ENCODE results near the gene PRIMA1. TPM values are rescaled to one million over a fixed set of nuclear protein-coding genes. Genes with fewer than 3 reads are reported as not detected.

The PRIMA1 gene
- total RNA-seq, 2 experiments from 2014 or later: not detected

DNA sequence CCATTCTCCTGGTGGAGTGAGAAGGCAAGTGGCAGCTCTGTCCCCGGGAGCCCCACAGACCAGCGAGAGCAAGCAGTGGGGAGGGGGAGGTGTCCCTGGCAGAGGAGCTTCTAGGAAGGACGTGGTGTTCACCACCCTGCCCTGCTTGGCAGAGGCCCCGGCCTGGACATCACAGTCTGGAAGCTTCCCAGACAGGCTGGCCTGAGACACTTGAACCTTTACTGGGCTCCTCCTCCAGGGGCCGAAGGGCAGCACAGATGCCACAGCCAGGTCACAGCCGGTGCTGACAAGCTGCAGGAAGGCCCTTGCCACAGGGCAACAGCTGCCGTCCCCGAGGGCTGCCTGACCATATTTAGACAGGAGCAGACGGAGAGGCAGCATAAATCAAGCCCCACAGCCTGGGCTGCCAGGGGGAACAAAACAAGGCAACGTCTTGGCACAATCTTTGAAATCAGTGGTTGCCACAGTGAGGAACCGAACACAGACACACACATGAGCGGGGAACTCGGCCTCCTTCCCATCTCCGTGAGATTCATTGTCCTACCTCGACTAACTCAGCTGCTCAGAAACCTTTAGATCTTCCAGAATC, 28.5 kb downstream of the PRIMA1 start:
- no peak overlapping the region for H3K4me3 Mint-ChIP-seq
- ATAC-seq: no peak
- POLR2A ChIA-PET: no interaction called here
- no peaks in the 10 kb centered on the region for H3K9me3 Mint-ChIP-seq
- TF ChIP-seq, protein P1, sequence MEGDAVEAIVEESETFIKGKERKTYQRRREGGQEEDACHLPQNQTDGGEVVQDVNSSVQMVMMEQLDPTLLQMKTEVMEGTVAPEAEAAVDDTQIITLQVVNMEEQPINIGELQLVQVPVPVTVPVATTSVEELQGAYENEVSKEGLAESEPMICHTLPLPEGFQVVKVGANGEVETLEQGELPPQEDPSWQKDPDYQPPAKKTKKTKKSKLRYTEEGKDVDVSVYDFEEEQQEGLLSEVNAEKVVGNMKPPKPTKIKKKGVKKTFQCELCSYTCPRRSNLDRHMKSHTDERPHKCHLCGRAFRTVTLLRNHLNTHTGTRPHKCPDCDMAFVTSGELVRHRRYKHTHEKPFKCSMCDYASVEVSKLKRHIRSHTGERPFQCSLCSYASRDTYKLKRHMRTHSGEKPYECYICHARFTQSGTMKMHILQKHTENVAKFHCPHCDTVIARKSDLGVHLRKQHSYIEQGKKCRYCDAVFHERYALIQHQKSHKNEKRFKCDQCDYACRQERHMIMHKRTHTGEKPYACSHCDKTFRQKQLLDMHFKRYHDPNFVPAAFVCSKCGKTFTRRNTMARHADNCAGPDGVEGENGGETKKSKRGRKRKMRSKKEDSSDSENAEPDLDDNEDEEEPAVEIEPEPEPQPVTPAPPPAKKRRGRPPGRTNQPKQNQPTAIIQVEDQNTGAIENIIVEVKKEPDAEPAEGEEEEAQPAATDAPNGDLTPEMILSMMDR (IDR thresholded peaks at IDR 0.05): no peak
- no peak for DNase-seq
- CTCF ChIA-PET: no interaction called here
- no peaks in the 10 kb centered on the region for H3K4me1 Mint-ChIP-seq (ENCODE audit: low read depth)
- no peaks in the 10 kb centered on the region for H3K36me3 Mint-ChIP-seq (ENCODE audit: low read depth)
- H3K27me3 Mint-ChIP-seq: peaks cover 4% of the 10 kb centered on the region
- no peak overlapping the region for H3K27ac Mint-ChIP-seq
- intact Hi-C loops (cut with micrococcal nuclease): no loop called here

DNA sequence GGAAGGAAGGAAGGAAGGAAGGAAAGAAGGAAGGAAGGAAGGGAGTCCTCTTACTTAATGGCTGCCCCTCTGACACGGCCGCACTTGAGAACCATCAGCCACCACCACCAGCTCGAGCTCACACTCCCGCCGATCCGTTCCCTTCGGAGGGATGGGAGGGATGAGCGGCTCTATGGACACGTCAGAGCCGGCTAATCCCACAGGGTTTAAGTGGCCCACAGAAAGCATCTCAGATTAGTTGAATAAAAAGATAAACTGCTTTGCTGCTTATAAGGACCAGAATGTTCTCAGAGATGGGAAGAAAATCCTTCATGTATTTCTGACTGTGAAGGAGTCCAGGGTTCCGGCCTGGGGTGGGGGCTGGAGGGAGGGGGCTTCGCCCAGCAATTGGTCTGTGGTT, 31.1 kb downstream of the PRIMA1 start:
- H3K27ac Mint-ChIP-seq: no peak overlapping the region
- H3K27me3 Mint-ChIP-seq: peaks cover 4% of the 10 kb centered on the region
- TF ChIP-seq, protein P1 (IDR thresholded peaks at IDR 0.05): no peak
- H3K4me3 Mint-ChIP-seq: no peak overlapping the region
- DNase-seq (no peak), ATAC-seq (no peak)
- H3K9me3 Mint-ChIP-seq: no peaks in the 10 kb centered on the region
- POLR2A ChIA-PET: no interaction called here
- no peaks in the 10 kb centered on the region for H3K4me1 Mint-ChIP-seq (ENCODE audit: low read depth)
- no peaks in the 10 kb centered on the region for H3K36me3 Mint-ChIP-seq (ENCODE audit: low read depth)
- intact Hi-C loops (cut with micrococcal nuclease): no loop called here
- CTCF ChIA-PET: no interaction called here

DNA sequence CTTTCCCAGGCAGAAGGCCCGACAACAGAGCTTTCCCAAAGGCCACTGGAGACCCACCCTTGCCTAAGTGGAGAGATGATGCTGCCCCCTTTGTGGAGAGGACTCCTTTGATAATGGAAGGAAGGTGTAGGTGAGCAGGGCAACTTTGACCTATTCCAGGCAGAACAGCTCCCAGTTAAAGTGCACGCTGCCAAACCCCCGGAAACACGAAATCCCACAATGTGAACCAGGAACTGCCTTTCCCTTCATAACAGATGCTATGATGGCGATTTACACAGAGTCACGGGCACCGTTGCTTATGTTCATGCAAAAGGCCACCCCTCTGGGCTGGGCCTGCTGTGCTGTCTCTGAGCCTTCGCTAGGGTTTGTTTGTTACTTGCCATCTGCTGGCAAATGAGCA, 34.6 kb downstream of the PRIMA1 start:
- H3K36me3 Mint-ChIP-seq (ENCODE audit: low read depth): no peaks in the 10 kb centered on the region
- ATAC-seq (no peak), DNase-seq (no peak)
- TF ChIP-seq, protein P1 (IDR thresholded peaks at IDR 0.05): no peak
- no peaks in the 10 kb centered on the region for H3K4me1 Mint-ChIP-seq (ENCODE audit: low read depth)
- ChIA-PET POLR2A (no interaction called here), CTCF (no interaction called here)
- no peak overlapping the region for H3K27ac Mint-ChIP-seq
- intact Hi-C loops (cut with micrococcal nuclease): no loop called here
- H3K27me3 Mint-ChIP-seq: no peaks in the 10 kb centered on the region
- H3K9me3 Mint-ChIP-seq: no peaks in the 10 kb centered on the region
- H3K4me3 Mint-ChIP-seq: no peak overlapping the region

DNA sequence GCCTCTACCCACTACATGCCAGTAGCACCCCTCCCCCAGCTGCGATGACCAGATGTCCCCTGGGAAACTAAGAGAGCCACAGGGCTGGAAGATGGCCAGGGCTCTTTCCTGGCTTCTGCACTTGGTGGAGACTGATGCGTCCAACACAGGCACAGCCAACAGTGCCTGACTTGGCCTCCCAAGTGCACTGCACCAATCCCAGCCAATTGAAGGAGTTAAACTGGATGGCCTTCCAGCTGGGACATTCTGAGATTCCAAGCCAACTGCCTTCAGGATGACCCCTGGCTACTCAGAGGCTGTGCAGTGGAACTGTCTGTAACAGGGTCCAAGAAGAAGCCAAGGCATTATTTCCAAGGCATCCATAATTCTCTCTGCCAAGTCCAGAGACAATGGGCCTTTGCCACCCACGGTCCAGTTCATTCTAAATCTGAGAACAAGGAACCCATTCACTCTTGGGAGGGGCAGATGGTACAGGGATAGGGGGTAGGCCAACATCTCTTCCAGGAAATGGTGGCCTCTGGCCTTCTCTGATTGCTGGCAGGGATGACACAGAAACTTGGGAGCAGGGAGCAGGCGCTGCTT, 35.2 kb downstream of the PRIMA1 start:
- Mint-ChIP-seq H3K9me3 (no peaks in the 10 kb centered on the region), H3K4me3 (no peak overlapping the region)

DNA sequence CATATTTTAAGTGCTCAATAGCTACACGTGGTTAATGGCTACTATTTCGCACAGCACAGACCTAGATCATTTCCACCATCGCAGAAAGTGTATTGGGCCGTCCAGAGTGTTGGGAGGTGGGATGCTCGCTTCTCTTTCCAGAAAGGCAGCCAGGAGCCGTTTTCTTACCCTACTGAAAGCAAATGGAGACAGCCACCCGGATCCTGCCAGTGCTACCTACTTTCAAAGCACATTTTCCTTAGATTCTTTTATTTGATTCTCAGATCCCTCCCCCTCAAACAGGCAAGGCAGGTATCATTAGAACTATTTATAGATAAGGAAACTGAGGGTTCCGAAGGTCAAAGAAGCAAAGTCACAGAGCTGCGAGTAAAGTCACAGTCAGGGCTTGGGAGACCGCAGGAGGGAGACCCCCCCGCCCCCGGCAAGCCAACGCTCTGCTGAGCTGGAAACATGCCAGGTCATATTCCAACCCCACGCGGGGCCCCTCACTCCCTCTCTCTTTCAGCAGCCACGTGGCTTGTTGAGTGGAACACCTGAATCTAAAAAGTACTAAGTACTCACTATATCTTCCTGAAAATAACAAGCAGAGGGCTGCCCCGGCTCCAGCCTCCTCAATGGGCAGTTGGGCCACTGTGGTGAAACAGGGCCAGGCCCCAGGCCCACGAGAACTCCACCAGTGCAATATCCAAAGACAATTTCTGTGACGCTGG, 36.2 kb downstream of the PRIMA1 start:
- H3K27me3 Mint-ChIP-seq: no peaks in the 10 kb centered on the region
- POLR2A ChIA-PET: no interaction called here
- DNase-seq: no peak
- no peak overlapping the region for H3K4me3 Mint-ChIP-seq
- ATAC-seq: no peak
- no peak overlapping the region for H3K27ac Mint-ChIP-seq
- H3K4me1 Mint-ChIP-seq (ENCODE audit: low read depth): no peaks in the 10 kb centered on the region
- no peaks in the 10 kb centered on the region for H3K36me3 Mint-ChIP-seq (ENCODE audit: low read depth)
- CTCF ChIA-PET: no interaction called here
- intact Hi-C loops (cut with micrococcal nuclease): no loop called here
- TF ChIP-seq, protein P1 (IDR thresholded peaks at IDR 0.05): no peak
- no peaks in the 10 kb centered on the region for H3K9me3 Mint-ChIP-seq

More for the DNA sequence above, 35.2 kb downstream of the PRIMA1 start:
- ChIA-PET CTCF (no interaction called here), POLR2A (no interaction called here)
- Mint-ChIP-seq H3K4me1 (ENCODE audit: low read depth) (no peaks in the 10 kb centered on the region), H3K27me3 (no peaks in the 10 kb centered on the region), H3K27ac (no peak overlapping the region), H3K36me3 (ENCODE audit: low read depth) (no peaks in the 10 kb centered on the region)
- TF ChIP-seq, protein P1 (IDR thresholded peaks at IDR 0.05): no peak
- no peak for ATAC-seq
- DNase-seq: no peak
- intact Hi-C loops (cut with micrococcal nuclease): no loop called here

Data from activated CD8-positive, alpha-beta T cell treated with anti-CD3 and anti-CD28 coated beads for 36 hours (primary cell).